ENCODE measurements around the gene ZNF574.
"Not testable (repeated sequence)": the region's sequence is repeated elsewhere in the genome, so short reads cannot be mapped to it uniquely, and the experiment has no call there.

The ZNF574 gene

GRCh38 chr19:42040491-42040890 is 35.5 kb upstream of the ZNF574 start:
- H3K4me1 ChIP-seq (ENCODE audit: control insufficient read depth, insufficient read depth, low read length, poor library complexity, severe bottlenecking); H3K27ac ChIP-seq (ENCODE audit: low read depth, low read length, severe bottlenecking); H3K36me3 ChIP-seq (ENCODE audit: control insufficient read depth, insufficient read depth, low read length); H3K9me3 ChIP-seq (ENCODE audit: control insufficient read depth, low read length); H3K4me3 ChIP-seq (ENCODE audit: extremely low read depth, insufficient read depth, low read length, poor library complexity, severe bottlenecking): not testable (repeated sequence)
- 90 to 98% methylated on average over 5 to 8 of the region's 9 CpGs for WGBS, 2 experiments (ENCODE audit: insufficient coverage in 2 of 2)

GRCh38 chr19:42042455-42043170 is 33.4 kb upstream of the ZNF574 start:
- H3K4me1 ChIP-seq (ENCODE audit: control insufficient read depth, insufficient read depth, low read length, poor library complexity, severe bottlenecking) = no peaks in the 10 kb centered on the region
- no peak overlapping the region for H3K4me3 ChIP-seq (ENCODE audit: extremely low read depth, insufficient read depth, low read length, poor library complexity, severe bottlenecking)
- 95 to 96% methylated on average over 22 to 27 of the region's 30 CpGs for WGBS, 2 experiments (ENCODE audit: insufficient coverage in 2 of 2)

GRCh38 chr19:42045575-42045974 is 30.4 kb upstream of the ZNF574 start:
- H3K4me1 ChIP-seq (ENCODE audit: control insufficient read depth, insufficient read depth, low read length, poor library complexity, severe bottlenecking) = no peaks in the 10 kb centered on the region
- WGBS, 2 experiments (ENCODE audit: insufficient coverage in 2 of 2) = 84 to 93% methylated on average over 7 of the region's 7 CpGs
- no peaks in the 10 kb centered on the region for H3K9me3 ChIP-seq (ENCODE audit: control insufficient read depth, low read length)
- peaks cover 4% of the 10 kb centered on the region for H3K36me3 ChIP-seq (ENCODE audit: control insufficient read depth, insufficient read depth, low read length)
- no peak overlapping the region for H3K27ac ChIP-seq (ENCODE audit: low read depth, low read length, severe bottlenecking)
- H3K4me3 ChIP-seq (ENCODE audit: extremely low read depth, insufficient read depth, low read length, poor library complexity, severe bottlenecking) = no peak overlapping the region

More at GRCh38 chr19:42042455-42043170, 33.4 kb upstream of the ZNF574 start:
- H3K27ac ChIP-seq (ENCODE audit: low read depth, low read length, severe bottlenecking) = no peak overlapping the region
- no peaks in the 10 kb centered on the region for H3K9me3 ChIP-seq (ENCODE audit: control insufficient read depth, low read length)
- H3K36me3 ChIP-seq (ENCODE audit: control insufficient read depth, insufficient read depth, low read length) = peaks cover 3% of the 10 kb centered on the region

- H3K4me3 ChIP-seq (ENCODE audit: extremely low read depth, insufficient read depth, low read length, poor library complexity, severe bottlenecking) = no peak overlapping the region
- 63 to 95% methylated on average over 3 of the region's 4 CpGs for whole genome bisulfite sequencing, 2 experiments (ENCODE audit: insufficient coverage in 2 of 2)
- no peaks in the 10 kb centered on the region for H3K4me1 ChIP-seq (ENCODE audit: control insufficient read depth, insufficient read depth, low read length, poor library complexity, severe bottlenecking)
- H3K27ac ChIP-seq (ENCODE audit: low read depth, low read length, severe bottlenecking) = no peak overlapping the region
- H3K9me3 ChIP-seq (ENCODE audit: control insufficient read depth, low read length) = no peaks in the 10 kb centered on the region
- H3K36me3 ChIP-seq (ENCODE audit: control insufficient read depth, insufficient read depth, low read length) = peaks cover 4% of the 10 kb centered on the region
Measured at GRCh38 chr19:42048992-42049391, 27.0 kb upstream of the ZNF574 start.

- no peaks in the 10 kb centered on the region for H3K4me1 ChIP-seq (ENCODE audit: control insufficient read depth, insufficient read depth, low read length, poor library complexity, severe bottlenecking)
- peaks cover 9% of the 10 kb centered on the region for H3K36me3 ChIP-seq (ENCODE audit: control insufficient read depth, insufficient read depth, low read length)
- 92 to 94% methylated on average over 9 to 14 of the region's 14 CpGs for WGBS, 2 experiments (ENCODE audit: insufficient coverage in 2 of 2)
- H3K9me3 ChIP-seq (ENCODE audit: control insufficient read depth, low read length) = no peaks in the 10 kb centered on the region
- H3K4me3 ChIP-seq (ENCODE audit: extremely low read depth, insufficient read depth, low read length, poor library complexity, severe bottlenecking) = no peak overlapping the region
- no peak overlapping the region for H3K27ac ChIP-seq (ENCODE audit: low read depth, low read length, severe bottlenecking)
Measured at GRCh38 chr19:42051166-42052115, 24.5 kb upstream of the ZNF574 start.

GRCh38 chr19:42052241-42052863 is 23.6 kb upstream of the ZNF574 start:
- Histone ChIP-seq H3K9me3 (ENCODE audit: control insufficient read depth, low read length) (no peaks in the 10 kb centered on the region), H3K4me3 (ENCODE audit: extremely low read depth, insufficient read depth, low read length, poor library complexity, severe bottlenecking) (no peak overlapping the region), H3K27ac (ENCODE audit: low read depth, low read length, severe bottlenecking) (no peak overlapping the region), H3K36me3 (ENCODE audit: control insufficient read depth, insufficient read depth, low read length) (peaks cover 9% of the 10 kb centered on the region), H3K4me1 (ENCODE audit: control insufficient read depth, insufficient read depth, low read length, poor library complexity, severe bottlenecking) (no peaks in the 10 kb centered on the region)
- 91 to 94% methylated on average over 9 of the region's 10 CpGs for WGBS, 2 experiments (ENCODE audit: insufficient coverage in 2 of 2)

- Histone ChIP-seq H3K9me3 (ENCODE audit: control insufficient read depth, low read length) (no peaks in the 10 kb centered on the region), H3K4me3 (ENCODE audit: extremely low read depth, insufficient read depth, low read length, poor library complexity, severe bottlenecking) (no peak overlapping the region), H3K27ac (ENCODE audit: low read depth, low read length, severe bottlenecking) (no peak overlapping the region), H3K4me1 (ENCODE audit: control insufficient read depth, insufficient read depth, low read length, poor library complexity, severe bottlenecking) (no peaks in the 10 kb centered on the region), H3K36me3 (ENCODE audit: control insufficient read depth, insufficient read depth, low read length) (peaks cover 9% of the 10 kb centered on the region)
- WGBS, 2 experiments (ENCODE audit: insufficient coverage in 2 of 2) = 89 to 92% methylated on average over 9 to 10 of the region's 17 CpGs
Measured at GRCh38 chr19:42053037-42053935, 22.7 kb upstream of the ZNF574 start.

GRCh38 chr19:42054205-42054604 is 21.8 kb upstream of the ZNF574 start:
- Histone ChIP-seq H3K4me3 (ENCODE audit: extremely low read depth, insufficient read depth, low read length, poor library complexity, severe bottlenecking) (no peak overlapping the region), H3K36me3 (ENCODE audit: control insufficient read depth, insufficient read depth, low read length) (peaks cover 5% of the 10 kb centered on the region), H3K9me3 (ENCODE audit: control insufficient read depth, low read length) (no peaks in the 10 kb centered on the region), H3K4me1 (ENCODE audit: control insufficient read depth, insufficient read depth, low read length, poor library complexity, severe bottlenecking) (no peaks in the 10 kb centered on the region), H3K27ac (ENCODE audit: low read depth, low read length, severe bottlenecking) (no peak overlapping the region)
- WGBS, 2 experiments (ENCODE audit: insufficient coverage in 2 of 2) = 92 to 94% methylated on average over 14 to 15 of the region's 18 CpGs

- WGBS, 2 experiments (ENCODE audit: insufficient coverage in 2 of 2) = 95 to 100% methylated on average over 2 to 3 of the region's 7 CpGs
- Histone ChIP-seq H3K36me3 (ENCODE audit: control insufficient read depth, insufficient read depth, low read length) (peaks cover 11% of the 10 kb centered on the region), H3K4me3 (ENCODE audit: extremely low read depth, insufficient read depth, low read length, poor library complexity, severe bottlenecking) (no peak overlapping the region), H3K4me1 (ENCODE audit: control insufficient read depth, insufficient read depth, low read length, poor library complexity, severe bottlenecking) (no peaks in the 10 kb centered on the region), H3K9me3 (ENCODE audit: control insufficient read depth, low read length) (no peaks in the 10 kb centered on the region), H3K27ac (ENCODE audit: low read depth, low read length, severe bottlenecking) (no peak overlapping the region)
Measured at GRCh38 chr19:42057846-42058245, 18.1 kb upstream of the ZNF574 start.

- Histone ChIP-seq H3K27ac (ENCODE audit: low read depth, low read length, severe bottlenecking) (no peak overlapping the region), H3K4me3 (ENCODE audit: extremely low read depth, insufficient read depth, low read length, poor library complexity, severe bottlenecking) (no peak overlapping the region), H3K9me3 (ENCODE audit: control insufficient read depth, low read length) (no peaks in the 10 kb centered on the region), H3K36me3 (ENCODE audit: control insufficient read depth, insufficient read depth, low read length) (peaks cover 11% of the 10 kb centered on the region), H3K4me1 (ENCODE audit: control insufficient read depth, insufficient read depth, low read length, poor library complexity, severe bottlenecking) (no peaks in the 10 kb centered on the region)
- WGBS, 2 experiments (ENCODE audit: insufficient coverage in 2 of 2) = 97 to 100% methylated on average over 10 to 12 of the region's 13 CpGs
Measured at GRCh38 chr19:42059196-42059595, 16.8 kb upstream of the ZNF574 start.

Measured in mesodermal cell (in vitro differentiated cells).